Stimulated activated CD8-positive, alpha-beta memory T cell treated with anti-CD3 and anti-CD28 coated beads, Interleukin-4, amount 100 ng/mL, for 1 hour (primary cell): ENCODE measurements around the gene BCCIP.

Experiments
- DNase-seq, 2 donors: peaks; one replicate each; pipeline ENCODE4 v3.0.0-alpha.2; 2020; ENCODE audit warnings: low read depth in 2 of 2, low spot score in 1 of 2

Gene BCCIP

GRCh38 chr10:125843603-125844329 is 20.4 kb downstream of the BCCIP start:
- no peak for DNase-seq

GRCh38 chr10:125844751-125845221 is 21.4 kb downstream of the BCCIP start:
- DNase-seq = no peak

GRCh38 chr10:125845617-125846016 is 22.3 kb downstream of the BCCIP start:
- DNase-seq = no peak

GRCh38 chr10:125846894-125847293 is 23.5 kb downstream of the BCCIP start:
- no peak for DNase-seq

- no peak for DNase-seq
Measured at GRCh38 chr10:125848371-125848770, 25.0 kb downstream of the BCCIP start.

GRCh38 chr10:125848857-125849256 is 25.5 kb downstream of the BCCIP start:
- DNase-seq = no peak

GRCh38 chr10:125849448-125849847 is 26.1 kb downstream of the BCCIP start:
- DNase-seq = no peak

- no peak for DNase-seq
Measured at GRCh38 chr10:125850766-125851731, 27.7 kb downstream of the BCCIP start.

GRCh38 chr10:125852487-125852886 is 29.1 kb downstream of the BCCIP start:
- no peak for DNase-seq

- DNase-seq = no peak
Measured at GRCh38 chr10:125857185-125857760, 33.9 kb downstream of the BCCIP start.

- no peak for DNase-seq
Measured at GRCh38 chr10:125859128-125859817, 35.9 kb downstream of the BCCIP start.

GRCh38 chr10:125865120-125865519 is 41.8 kb downstream of the BCCIP start:
- no peak for DNase-seq

- DNase-seq = no peak
Measured at GRCh38 chr10:125866421-125867029, 43.2 kb downstream of the BCCIP start.

GRCh38 chr10:125868372-125868975 is 45.1 kb downstream of the BCCIP start:
- DNase-seq = no peak

- no peak for DNase-seq
Measured at GRCh38 chr10:125871338-125871737, 48.0 kb downstream of the BCCIP start.

GRCh38 chr10:125878957-125879835 is 55.9 kb downstream of the BCCIP start:
- DNase-seq = no peak

GRCh38 chr10:125880719-125881118 is 57.4 kb downstream of the BCCIP start:
- DNase-seq = no peak

- DNase-seq = no peak
Measured at GRCh38 chr10:125881192-125881591, 57.8 kb downstream of the BCCIP start, which contains the start of gene DHX32. TSS of gene DHX32 (minus strand) at chr10:125881292. CDS start at chr10:125880824, 468 bp downstream.

- DNase-seq = no peak
Measured at GRCh38 chr10:125882596-125882995, 59.2 kb downstream of the BCCIP start.
